Measurements from ENCODE around the gene CPOX.
"Not testable (repeated sequence)": the region's sequence is repeated elsewhere in the genome, so short reads cannot be mapped to it uniquely, and the experiment has no call there.

Gene CPOX

DNA sequence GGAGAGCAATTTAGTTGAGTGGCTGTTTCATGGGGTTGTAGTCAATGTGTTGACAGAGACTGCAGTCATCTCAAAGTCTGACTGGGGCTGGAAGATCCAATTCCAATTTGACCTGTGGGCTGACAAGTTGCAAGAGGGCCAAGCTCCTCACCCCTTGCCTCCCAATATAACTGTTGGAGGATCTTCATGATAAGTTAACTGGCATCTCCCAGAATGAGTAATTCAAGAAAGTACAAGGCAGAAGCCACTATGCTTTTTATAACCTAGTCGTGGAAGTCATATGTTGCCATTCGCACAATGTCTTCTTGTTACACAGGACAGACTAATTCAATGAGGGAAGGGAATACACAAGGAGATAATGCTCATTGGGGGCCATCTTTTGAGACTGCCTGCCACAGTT is 32.5 kb downstream of the CPOX start:
- no peak for DNase-seq

DNA sequence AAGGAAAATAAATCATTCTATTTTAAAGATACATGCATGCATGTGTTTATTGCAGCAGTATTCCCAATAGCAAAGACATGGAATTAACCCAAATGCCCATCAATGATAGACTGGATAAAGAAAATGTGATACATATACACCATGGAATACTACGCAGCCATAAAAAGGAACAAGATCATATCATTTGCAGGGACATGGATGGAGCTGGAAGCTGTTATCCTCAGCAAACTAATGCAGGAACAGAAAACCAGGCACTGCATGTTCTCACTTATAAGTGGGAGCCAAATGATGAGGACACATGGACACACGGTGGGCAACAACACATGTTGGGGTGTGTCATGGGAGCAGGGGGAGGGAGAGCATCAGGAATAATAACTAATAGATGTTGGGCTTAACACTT is 33.6 kb downstream of the CPOX start:
- DNase-seq = not testable (repeated sequence)

DNA sequence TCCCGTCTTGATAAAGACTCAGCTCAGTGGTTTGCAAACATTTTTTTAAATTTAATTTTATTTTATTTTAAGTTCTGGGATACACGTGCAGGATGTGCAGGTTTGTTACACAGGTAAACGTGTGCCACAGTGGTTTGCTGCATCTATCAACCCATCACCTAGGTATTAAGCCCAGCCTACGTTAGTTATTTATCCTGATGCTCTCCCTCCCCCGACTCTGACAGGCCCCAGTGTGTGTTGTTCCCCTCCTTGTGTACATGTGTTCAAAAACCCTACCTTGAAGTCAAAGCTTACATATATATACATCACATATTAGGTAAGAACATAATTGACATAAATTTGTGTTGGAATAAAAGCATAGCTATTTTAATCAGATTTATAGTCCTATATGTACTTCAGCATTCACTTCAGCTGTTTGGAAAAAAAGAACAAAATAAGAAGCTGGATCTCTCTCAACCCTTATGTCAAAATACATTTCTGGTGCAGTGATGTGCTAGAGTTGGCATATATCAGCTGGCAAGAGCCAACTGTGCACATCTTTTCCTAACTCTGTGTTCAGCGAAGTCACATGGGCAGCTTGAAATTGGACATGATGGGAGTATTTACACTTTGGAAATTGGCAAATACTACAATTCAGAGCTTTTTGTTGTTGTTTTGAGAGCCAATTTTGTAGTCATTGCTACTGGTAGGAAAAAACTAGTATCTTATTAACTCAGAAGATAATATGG is 35.1 kb downstream of the CPOX start:
- no peak for DNase-seq

- DNase-seq = no peak
Measured at GRCh38 chr3:98557324-98558010, 35.9 kb downstream of the CPOX start.

DNA sequence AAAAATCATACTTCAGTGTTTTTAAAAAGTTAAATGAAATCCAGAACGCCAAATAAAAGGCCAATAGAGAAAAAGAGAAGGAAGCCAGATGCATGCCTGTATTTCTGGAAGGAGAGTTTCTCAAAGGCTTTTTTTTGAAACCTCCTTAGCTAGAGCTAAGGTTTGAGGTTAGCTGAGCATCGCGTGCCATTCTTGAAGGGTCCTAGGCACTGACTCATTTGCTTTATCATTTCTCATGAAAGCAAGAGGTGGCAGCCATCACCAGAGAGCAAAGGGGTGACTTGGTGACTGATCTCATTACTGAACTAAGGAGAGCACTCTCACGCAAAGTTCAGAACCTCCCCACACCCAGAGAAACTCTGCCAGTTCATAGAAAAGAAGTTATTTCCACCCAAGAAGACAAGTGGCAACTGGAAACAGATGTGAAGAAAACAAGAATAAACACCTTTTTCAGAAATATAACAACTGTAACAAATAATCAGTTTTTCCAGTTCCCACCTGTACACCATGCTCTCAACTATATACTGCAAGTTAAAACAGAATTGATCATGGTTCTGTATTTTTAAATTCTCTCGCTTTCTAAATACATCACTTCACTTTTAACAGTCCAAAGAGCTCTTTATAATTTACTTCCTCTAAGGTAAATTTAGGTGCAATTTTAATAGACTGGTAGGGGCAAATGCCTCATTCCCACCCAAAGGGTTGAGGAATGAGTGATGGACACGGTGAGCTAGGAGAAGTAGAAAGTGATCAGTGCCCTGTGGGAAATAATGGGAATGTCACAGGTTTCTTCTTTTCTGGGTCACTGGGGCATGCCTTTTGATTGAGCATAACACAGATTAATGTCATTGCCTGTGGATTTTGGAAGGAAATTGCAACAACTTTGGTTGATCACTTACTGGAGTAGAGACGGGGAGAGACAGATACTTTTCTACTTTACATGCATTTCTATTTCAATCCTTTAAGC is 37.0 kb downstream of the CPOX start:
- DNase-seq = no peak

- DNase-seq = no peak
Measured at GRCh38 chr3:98555025-98555379, 38.4 kb downstream of the CPOX start.

DNA sequence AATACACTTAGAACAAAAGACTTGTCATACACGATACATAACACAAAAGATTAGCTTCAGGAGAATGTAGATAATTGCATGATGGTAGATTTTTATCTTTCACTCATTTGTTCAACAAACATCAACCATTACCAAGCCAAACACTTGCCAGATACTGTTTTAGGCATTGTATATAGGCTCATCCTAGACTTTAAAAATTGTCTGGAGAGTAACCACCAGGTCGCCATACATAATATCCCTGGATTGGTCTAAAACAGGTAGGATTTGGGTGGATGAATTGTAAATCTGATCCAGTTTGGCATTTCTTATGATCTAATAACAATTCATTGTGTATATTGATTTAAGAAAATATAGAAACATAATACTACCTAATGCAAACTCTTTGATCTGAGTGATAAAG is 38.8 kb downstream of the CPOX start:
- DNase-seq = no peak

DNA sequence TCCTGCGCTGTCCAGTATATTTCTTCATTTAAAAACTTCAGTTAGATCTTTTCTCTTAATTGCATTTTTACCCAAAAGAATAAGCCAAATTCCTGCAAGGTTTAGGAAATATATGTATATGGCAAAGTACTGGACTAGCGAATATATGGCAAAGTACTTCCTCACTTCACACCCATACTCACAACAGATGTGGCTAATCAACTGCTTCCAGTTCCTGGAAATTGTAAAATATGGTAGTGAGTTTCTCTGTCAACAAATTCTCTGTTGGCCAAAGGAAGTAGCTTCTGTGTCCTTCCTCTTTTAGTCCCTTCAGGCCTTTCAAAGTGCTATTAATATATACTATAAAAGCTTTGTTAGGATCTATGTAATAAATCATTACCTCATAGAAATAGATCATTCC is 39.7 kb downstream of the CPOX start:
- DNase-seq = no peak

DNA sequence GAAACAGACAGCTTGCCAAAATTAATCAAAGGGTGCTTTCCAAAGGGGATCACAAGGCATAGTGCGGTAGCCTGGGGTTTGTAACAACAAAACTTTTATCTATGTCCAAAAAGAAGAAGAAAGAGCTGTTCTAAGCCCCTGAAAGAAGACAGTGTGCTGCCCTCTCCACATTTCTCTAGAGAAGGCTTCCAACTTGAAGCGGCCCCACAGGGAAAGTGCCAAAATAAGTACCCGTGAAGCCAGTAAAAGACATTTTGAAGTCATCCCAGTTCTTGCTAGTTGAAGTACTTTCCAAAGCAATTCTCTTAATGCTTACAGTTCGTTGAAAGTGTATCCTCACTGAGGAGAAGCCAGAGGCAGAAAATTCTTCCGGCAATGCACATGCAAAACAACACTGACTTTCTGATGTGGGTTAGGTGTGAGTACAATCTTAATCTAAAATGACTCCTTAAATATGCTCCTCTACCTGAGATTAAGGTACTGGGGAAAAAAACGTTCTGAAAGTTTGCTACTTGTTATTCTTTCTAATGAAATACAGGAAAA is 40.3 kb downstream of the CPOX start:
- DNase-seq = no peak

GRCh38 chr3:98552232-98553020 is 41.0 kb downstream of the CPOX start:
- no peak for DNase-seq

GRCh38 chr3:98551754-98552153 is 41.7 kb downstream of the CPOX start:
- no peak for DNase-seq

DNA sequence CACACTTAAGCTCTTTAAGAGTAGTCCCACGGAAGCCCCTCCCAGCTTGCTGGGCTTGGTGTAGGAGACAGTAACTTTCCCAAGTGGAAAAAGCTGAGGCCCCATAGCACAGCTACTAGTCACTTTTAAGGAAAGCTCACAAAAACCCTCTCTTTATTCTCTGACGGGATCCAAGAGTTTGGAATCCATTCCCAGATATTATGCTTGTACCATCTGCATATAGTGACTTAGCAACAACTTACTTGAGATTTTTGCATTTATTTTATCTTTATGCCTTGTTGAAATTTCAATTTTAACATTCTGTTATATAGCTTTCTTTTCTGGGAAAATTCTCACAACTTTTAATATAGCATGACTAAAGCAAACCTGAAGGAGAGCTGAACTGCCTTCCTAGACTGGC is 42.2 kb downstream of the CPOX start:
- no peak for DNase-seq

- no peak for DNase-seq
Measured at GRCh38 chr3:98550833-98551232, 42.6 kb downstream of the CPOX start.

DNA sequence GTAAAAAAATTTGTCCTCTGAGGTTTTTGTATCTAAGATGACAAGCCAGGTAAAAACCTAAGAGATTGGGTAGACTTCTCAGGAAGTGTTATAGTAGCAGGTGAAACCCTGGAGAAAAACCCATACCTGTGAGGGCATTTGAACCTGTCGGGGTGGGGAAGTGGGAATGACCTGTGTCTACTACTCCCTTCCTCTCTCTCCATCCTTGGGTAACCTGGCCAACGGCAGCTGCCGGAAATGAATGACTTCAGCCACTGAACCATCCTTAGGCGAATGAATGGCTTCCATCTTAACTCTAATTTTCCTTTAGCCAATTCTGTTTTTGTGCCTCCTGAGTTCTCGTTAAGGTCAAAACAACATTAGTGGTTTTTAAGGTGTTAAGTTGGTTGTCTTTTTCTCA is 44.9 kb downstream of the CPOX start:
- no peak for DNase-seq

DNA sequence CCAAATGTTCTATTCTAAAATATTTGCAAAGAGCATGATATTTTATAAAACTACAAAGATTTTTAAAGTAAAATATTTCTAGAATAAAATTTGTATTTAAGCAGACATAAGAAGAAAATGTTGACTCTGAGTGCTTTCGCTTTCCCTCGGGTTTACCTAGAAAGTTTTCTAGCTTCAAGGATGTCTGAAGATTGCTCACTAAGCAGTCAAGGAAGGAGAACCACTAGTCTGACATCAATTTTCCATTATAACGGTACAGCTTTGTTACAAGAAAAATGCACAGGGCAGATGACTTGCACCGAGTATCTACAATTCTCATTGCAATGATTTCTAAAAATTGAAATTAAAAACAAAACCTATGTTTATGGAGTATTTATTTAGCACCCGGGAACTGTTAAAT is 47.5 kb downstream of the CPOX start:
- DNase-seq = no peak

DNA sequence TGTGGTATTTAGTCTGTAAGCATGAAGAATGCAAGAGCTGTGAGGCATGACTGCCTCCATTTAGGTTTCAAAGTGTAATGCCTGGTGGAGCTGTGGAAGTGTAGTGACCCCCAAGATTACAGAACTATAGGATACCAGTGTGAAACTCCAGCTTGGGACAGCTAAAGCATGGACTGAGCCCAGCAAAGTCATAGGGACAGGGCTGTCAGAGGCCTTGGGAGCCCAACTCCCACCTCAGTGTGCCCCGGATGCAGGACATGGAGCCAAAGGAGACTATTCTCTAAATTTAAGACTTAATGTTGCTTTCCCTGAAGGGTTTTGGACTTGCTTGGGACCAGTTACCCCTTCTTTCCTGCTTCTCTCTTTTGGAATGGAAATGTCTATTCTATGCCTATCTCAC is 50.8 kb downstream of the CPOX start:
- no peak for DNase-seq

DNA sequence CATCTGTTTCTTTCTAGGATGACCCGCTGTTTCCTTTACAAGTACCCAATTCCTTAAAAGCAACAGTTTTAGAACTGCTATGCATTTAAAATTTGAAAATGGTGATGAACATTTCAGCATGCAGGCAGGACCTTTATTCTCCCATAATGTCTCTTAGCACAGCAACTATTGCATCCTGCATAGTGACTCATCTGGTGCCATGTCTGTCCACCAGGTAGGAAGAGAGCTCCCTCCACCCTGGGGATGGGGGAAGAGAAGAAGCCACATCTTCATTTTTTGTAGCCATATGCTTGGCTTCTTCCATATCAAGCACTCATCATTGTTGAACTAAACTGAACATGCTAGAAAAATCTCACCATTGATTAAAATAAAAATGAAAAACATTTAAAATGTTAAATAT is 51.7 kb downstream of the CPOX start:
- DNase-seq = no peak

- DNase-seq = no peak
Measured at GRCh38 chr3:98540346-98540745, 53.1 kb downstream of the CPOX start.

DNA sequence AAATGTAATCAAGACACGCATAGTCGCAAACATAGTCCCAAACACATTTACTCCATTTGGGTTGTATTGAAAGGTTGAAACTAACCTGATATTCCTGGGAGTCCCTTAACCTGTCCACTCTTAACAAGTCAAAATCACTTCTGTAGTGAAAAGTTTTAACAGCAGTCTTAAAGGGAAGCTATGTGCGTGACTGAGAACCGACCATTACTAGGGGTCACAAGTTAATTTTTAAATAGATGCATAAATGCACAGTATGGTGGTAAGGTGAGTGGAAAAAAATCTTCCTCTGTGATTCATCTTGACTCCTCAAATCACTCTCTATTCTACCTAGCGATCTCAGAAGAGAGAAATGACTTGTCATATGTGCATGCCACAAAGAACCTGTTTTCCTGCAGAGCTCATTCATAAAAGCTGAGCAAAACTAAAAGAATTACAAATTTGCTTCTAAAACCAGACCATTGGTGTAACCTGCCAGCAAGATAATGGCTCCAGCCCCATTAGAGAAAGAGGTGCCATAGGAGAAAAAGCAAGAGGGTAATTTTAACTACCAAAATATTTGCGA is 56.9 kb downstream of the CPOX start:
- DNase-seq = no peak

DNA sequence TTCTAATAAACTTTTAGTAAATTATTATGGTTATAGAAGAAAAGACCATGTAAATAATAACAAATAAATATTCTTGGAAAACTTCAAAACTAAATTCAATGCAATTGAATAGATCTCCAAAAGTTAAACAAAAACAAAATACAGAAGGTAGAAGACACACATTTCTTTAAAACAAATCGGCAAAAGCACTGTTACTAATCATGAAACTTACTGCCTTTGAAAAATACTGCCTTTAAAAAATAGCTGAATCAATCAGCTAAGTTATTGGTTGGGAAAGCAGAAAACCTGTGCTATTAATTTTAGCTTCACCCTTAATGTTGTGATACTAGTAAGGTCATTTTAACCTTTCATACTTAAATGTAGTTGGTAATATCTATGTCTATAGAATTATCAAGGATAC is 58.7 kb downstream of the CPOX start:
- DNase-seq = no peak

DNA sequence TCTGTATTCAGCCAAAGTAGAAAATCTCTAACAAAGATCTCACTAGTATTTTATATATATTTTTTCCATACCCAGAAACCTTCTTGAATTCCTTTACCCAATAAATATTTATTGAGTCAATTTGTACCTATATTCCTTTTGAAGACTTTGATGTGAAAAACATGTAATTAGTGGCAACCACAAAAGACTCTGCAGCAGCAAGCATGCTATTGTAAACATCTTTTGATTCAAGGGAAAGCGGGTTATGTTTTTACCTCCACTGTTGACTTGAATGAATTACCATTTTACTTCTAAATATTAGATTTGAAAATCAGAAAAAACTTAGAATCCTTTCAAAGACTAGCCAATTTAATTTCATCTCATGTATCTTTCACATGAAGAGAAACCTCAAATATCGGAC is 59.2 kb downstream of the CPOX start:
- DNase-seq = no peak
